CD8-positive, alpha-beta memory T cell (primary cell): ENCODE data around the gene RBM28. TPM values are rescaled to one million over a fixed set of nuclear protein-coding genes. Genes with fewer than 3 reads are reported as not detected.

Source experiments
- CTCF ChIA-PET: fragments of 350-600 bp; sonication (Branson Sonifier 250); formaldehyde crosslinking; loops from one replicate; lab custom pipeline; 2021; ENCODE audit warnings: antibody characterized with exemption; lab: Charles Lee
- POLR2A ChIA-PET: fragments of 350-600 bp; sonication (Branson Sonifier 250); formaldehyde crosslinking; loops from one replicate; lab custom pipeline; 2021; ENCODE audit warnings: antibody characterized with exemption; lab: Charles Lee
- DNase-seq, 5 donors: peaks; one replicate each; pipeline versions ENCODE4 v3.0.0 to v3.0.0-alpha.2; 2020 to 2022; ENCODE audit warnings: mixed read lengths in 1 of 5
- H3K27ac ChIP-seq: one replicate; pipeline ENCODE4 v1.7.0; 2013; ENCODE audit warnings: low read depth, mild to moderate bottlenecking, low read length, moderate library complexity
- H3K27me3 ChIP-seq: 2 replicates; pipeline ENCODE4 v1.7.0; 2013; ENCODE audit warnings: low read length, mild to moderate bottlenecking; ENCODE audit not compliant: insufficient read depth, poor library complexity, severe bottlenecking
- H3K36me3 ChIP-seq: 2 replicates; pipeline ENCODE4 v1.7.0; 2013; ENCODE audit warnings: mild to moderate bottlenecking, low read length, moderate library complexity; ENCODE audit not compliant: insufficient read depth
- H3K4me1 ChIP-seq: 2 replicates; pipeline ENCODE4 v1.7.0; 2013; ENCODE audit warnings: mild to moderate bottlenecking, low read length, moderate library complexity; ENCODE audit not compliant: insufficient read depth
- H3K4me3 ChIP-seq: 2 replicates; pipeline ENCODE4 v1.7.0; 2013; ENCODE audit warnings: mild to moderate bottlenecking, low read length
- H3K9me3 ChIP-seq: 2 replicates; pipeline ENCODE4 v1.7.0; 2013; ENCODE audit warnings: mild to moderate bottlenecking, low read length
- H3K27ac Mint-ChIP-seq, 8 donors: one replicate each; pipeline ENCODE4 v1.8.0; 2020 to 2021; ENCODE audit warnings: mixed read lengths in 8 of 8, mild to moderate bottlenecking in 6 of 8, inconsistent platforms in 3 of 8, moderate library complexity in 3 of 8
- H3K27me3 Mint-ChIP-seq, 2 donors: one replicate each; pipeline ENCODE4 v1.8.0; 2020 to 2021; ENCODE audit warnings: mixed read lengths in 2 of 2, mild to moderate bottlenecking in 1 of 2, moderate library complexity in 1 of 2
- H3K36me3 Mint-ChIP-seq, 3 donors: one replicate each; pipeline ENCODE4 v1.8.0; 2020 to 2021; ENCODE audit warnings: mixed read lengths in 3 of 3, inconsistent platforms in 1 of 3, mild to moderate bottlenecking in 1 of 3
- H3K4me1 Mint-ChIP-seq, 3 donors: one replicate each; pipeline ENCODE4 v1.8.0; 2020 to 2021; ENCODE audit warnings: mixed read lengths in 3 of 3, inconsistent platforms in 1 of 3, mild to moderate bottlenecking in 1 of 3
- H3K4me3 Mint-ChIP-seq, 7 donors: one replicate each; pipeline ENCODE4 v1.8.0; 2020 to 2021; ENCODE audit warnings: mixed read lengths in 7 of 7, mild to moderate bottlenecking in 6 of 7, moderate library complexity in 4 of 7, inconsistent platforms in 2 of 7
- H3K9me3 Mint-ChIP-seq, 5 donors: one replicate each; pipeline ENCODE4 v1.8.0; 2020 to 2022; ENCODE audit warnings: mixed read lengths in 5 of 5, mild to moderate bottlenecking in 3 of 5, moderate library complexity in 2 of 5, inconsistent platforms in 1 of 5
- polyA plus RNA-seq: library from polyadenylated mRNA; unstranded; fragments of 300-500 nt; fragmentation: Illumina TruSeq; gene quantifications from one replicate; pipeline ENCODE4 v1.2.3, GENCODE V29; 2021
- total RNA-seq, 2 experiments: library from RNA; stranded (reverse); gene quantifications; one replicate each; pipeline ENCODE4 v1.2.3, GENCODE V29; 2021

The RBM28 gene
- total RNA-seq, result 10 to 100 TPM; 77.7 to 77.8 TPM
- 10.0 TPM for polyA plus RNA-seq

DNA sequence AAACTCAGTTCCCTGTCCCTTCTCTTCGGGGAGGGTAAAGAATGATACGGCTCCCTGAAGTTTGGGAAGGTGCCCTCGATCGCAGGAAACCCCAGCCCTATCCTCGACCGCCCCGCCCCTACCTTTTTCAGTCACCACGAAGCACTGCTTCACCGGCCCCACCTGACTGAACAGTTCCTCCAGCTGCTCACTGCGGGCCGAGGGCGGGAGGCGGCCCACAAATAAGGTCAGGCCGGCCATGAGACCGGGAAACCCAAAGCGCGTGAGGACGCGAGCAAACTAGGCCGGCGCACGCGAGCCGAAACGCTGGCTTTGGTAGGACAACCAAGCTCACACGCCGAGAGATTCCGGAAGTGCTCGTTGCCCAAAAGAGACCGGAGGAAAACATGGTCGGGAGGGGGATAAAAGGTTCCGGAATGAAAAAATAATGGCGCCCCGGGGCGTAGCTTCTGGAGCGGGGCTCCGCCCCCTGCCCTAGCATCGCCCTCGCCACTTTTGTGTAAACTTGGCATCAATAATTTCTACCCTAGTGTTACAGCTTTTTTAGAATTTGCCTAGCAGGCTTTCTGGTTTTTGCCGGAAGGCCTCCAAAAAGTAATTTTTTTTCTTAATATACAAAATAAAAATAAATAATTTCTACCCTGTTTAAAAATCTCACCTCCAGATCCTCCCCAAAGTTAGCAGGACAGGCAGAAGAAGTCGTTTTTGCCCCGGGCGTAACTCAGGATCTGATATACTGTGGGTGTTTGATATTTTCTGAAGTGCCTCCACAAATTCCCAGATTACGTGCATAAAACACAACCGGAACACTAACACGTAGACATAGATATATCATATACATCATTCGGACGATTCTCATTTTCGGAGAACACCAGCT is at the start of gene RBM28:
Gene RBM28 (minus strand): TSS at position 355 of the 877 bp plus-strand sequence. CDS start 115 bp downstream, at position 240.
- ChIA-PET POLR2A (interaction anchor here (0.6 to 1.4 kb wide), 4 partner anchors 9 to 527 kb away, joined by 3 to 6 read pairs (median 4); partner anchors contain the start of gene HILPDA), CTCF (interaction anchor here (1.0 to 3.9 kb wide), 10 partner anchors 9 to 83 kb away, joined by 3 to 26 read pairs (median 4); no protein-coding TSS in a partner anchor)

DNA sequence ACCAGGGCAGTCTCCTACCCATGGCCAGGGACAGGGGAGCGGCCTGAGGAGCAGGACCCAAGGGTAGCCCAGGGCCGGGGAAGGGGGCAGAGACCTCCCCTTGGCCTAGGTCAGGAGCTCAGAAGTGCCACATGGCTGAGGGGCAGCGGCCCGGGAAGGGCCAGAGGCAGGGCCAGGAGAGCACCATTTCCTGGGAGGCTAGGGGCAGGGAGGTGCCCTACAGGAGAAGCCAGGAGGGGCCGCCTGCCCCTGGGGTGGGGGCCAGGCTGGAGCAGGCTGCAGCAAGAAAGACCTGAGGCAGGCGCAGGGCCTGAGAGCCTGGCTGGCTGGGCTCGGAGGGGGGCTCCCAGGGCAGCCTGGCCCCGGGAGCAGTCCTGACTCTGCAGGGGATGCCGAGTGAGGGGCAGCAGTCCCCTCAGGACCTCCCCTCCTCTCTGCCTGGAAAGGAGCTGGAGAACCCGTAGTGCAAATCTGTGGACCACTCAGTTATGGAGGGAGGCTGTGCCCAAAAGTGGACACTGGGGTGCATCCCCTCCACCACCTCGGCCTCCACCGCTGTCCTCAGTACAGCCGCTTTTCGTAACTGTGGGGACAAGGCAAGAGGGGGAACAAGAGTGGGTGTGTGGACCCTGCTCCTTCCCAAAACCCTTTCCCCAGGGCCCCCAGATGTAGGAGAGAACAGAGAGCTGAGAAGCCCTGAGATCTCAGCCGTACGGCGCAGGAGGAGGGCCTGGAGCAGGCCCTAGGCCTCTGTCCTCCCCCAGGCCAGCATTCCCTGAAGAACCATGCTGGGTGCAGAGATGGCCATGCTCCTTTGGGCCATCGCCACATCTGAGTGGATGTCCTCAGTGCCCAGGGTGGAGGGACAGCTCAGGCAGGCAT is 49.0 kb upstream of the RBM28 start:
- Histone ChIP-seq H3K9me3 (no peaks in the 10 kb centered on the region), H3K27ac (no peak overlapping the region), H3K36me3 (peaks cover 23% of the 10 kb centered on the region), H3K4me1 (no peaks in the 10 kb centered on the region), H3K27me3 (no peaks in the 10 kb centered on the region), H3K4me3 (no peak overlapping the region)
- peaks cover 0 to 2% (median 0%) of the 10 kb centered on the region in 3 donors for H3K4me1 Mint-ChIP-seq
- CTCF ChIA-PET, result interaction anchor here (1.3 to 6.9 kb wide), 2 partner anchors 45 kb away, joined by 3 to 53 read pairs; no protein-coding TSS in a partner anchor
- H3K4me3 Mint-ChIP-seq, result no peak overlapping the region
- H3K36me3 Mint-ChIP-seq, result peaks cover 0 to 55% (median 0%) of the 10 kb centered on the region in 3 donors
- no peaks in the 10 kb centered on the region for H3K9me3 Mint-ChIP-seq
- H3K27me3 Mint-ChIP-seq, result no peaks in the 10 kb centered on the region
- DNase-seq, result no peak
- no peak overlapping the region for H3K27ac Mint-ChIP-seq
- POLR2A ChIA-PET, result no interaction called here

More for the DNA sequence above, at the start of gene RBM28:
- peak; percentile 71 to 90 (median 86) for DNase-seq
- H3K9me3 ChIP-seq, result no peaks in the 10 kb centered on the region
- peaks cover 26% of the 10 kb centered on the region for H3K4me1 ChIP-seq
- peak within 1 kb of the TSS; percentile 81 to 97 (median 96) for H3K27ac Mint-ChIP-seq
- H3K36me3 ChIP-seq, result peaks cover 13% of the 10 kb centered on the region
- peaks cover 0 to 22% (median 4%) of the 10 kb centered on the region in 3 donors for H3K36me3 Mint-ChIP-seq
- H3K27me3 Mint-ChIP-seq, result peaks cover 0 to 8% of the 10 kb centered on the region in 2 donors
- peak within 1 kb of the TSS; percentile 93 to 99 (median 96) for H3K4me3 Mint-ChIP-seq
- H3K4me1 Mint-ChIP-seq, result peaks cover 31 to 43% (median 33%) of the 10 kb centered on the region in 3 donors
- H3K4me3 ChIP-seq, result peak within 1 kb of the TSS; percentile 64
- no peaks in the 10 kb centered on the region for H3K27me3 ChIP-seq
- no peaks in the 10 kb centered on the region for H3K9me3 Mint-ChIP-seq
- H3K27ac ChIP-seq, result peak within 1 kb of the TSS; percentile 76

- Mint-ChIP-seq H3K4me3 (no peak overlapping the region), H3K36me3 (peaks cover 0 to 46% (median 0%) of the 10 kb centered on the region in 3 donors), H3K27me3 (no peaks in the 10 kb centered on the region), H3K27ac (no peak overlapping the region), H3K9me3 (no peaks in the 10 kb centered on the region), H3K4me1 (peaks cover 0 to 4% (median 0%) of the 10 kb centered on the region in 3 donors)
- Histone ChIP-seq H3K27ac (no peak overlapping the region), H3K27me3 (no peaks in the 10 kb centered on the region), H3K9me3 (no peaks in the 10 kb centered on the region), H3K4me3 (no peak overlapping the region), H3K4me1 (no peaks in the 10 kb centered on the region), H3K36me3 (peaks cover 14% of the 10 kb centered on the region)
- no peak for DNase-seq
- ChIA-PET CTCF (interaction anchor here (1.1 to 6.9 kb wide), 3 partner anchors 10 to 44 kb away, joined by 3 to 53 read pairs (median 3); no protein-coding TSS in a partner anchor), POLR2A (no interaction called here)
Measured at GRCh38 chr7:128391805-128392204, 48.1 kb upstream of the RBM28 start.

GRCh38 chr7:128390871-128391565 is 47.3 kb upstream of the RBM28 start:
- no peak overlapping the region for H3K27ac ChIP-seq
- H3K9me3 ChIP-seq, result no peaks in the 10 kb centered on the region
- no peaks in the 10 kb centered on the region for H3K27me3 Mint-ChIP-seq
- DNase-seq, result no peak
- no peak overlapping the region for H3K4me3 ChIP-seq
- POLR2A ChIA-PET, result no interaction called here
- no peak overlapping the region for H3K4me3 Mint-ChIP-seq
- H3K4me1 Mint-ChIP-seq, result peaks cover 0 to 4% (median 0%) of the 10 kb centered on the region in 3 donors
- H3K27ac Mint-ChIP-seq, result peak overlapping the region in 3 of 8 donors; percentile 70 to 77 (median 72)
- no peaks in the 10 kb centered on the region for H3K27me3 ChIP-seq
- CTCF ChIA-PET, result interaction anchor here (1.1 to 6.9 kb wide), 4 partner anchors 10 to 43 kb away, joined by 3 to 53 read pairs (median 3); no protein-coding TSS in a partner anchor
- H3K36me3 Mint-ChIP-seq, result peaks cover 0 to 38% (median 0%) of the 10 kb centered on the region in 3 donors
- no peaks in the 10 kb centered on the region for H3K9me3 Mint-ChIP-seq
- no peaks in the 10 kb centered on the region for H3K4me1 ChIP-seq
- peaks cover 10% of the 10 kb centered on the region for H3K36me3 ChIP-seq

DNA sequence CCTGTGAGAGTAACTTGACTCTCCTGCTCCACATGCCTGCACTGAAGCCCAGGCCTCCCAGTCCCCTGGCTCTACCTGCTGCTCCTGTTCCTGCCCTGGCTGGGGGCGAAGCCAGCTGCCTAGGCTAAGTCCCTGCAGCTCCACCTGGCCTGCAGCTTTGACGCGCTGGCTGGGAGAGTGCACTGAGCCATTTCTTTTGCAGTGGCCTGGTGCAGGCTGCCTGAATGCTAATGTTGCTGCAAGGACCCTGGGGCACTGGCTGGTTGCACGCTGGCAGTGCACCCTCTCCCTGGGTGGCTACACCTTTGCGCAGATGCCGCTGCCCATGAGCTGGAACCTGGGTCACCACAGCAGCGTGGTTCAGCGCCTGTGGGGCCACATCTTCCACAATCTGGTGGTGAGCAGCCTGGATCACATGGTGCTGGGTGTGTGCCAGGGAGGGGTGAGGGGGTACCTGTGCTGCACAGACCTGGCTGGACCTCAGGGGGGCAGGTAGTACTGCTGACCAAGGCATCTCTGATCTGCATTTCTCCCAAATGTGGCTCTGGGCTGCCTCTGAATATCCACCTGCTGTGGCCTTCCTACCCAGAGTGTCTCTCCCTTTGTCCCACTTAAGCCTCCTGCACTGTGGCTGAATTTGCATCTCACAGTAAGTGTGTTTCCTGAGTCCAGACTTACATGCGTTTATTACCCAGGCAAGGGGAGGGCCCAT is 46.1 kb upstream of the RBM28 start:
- Histone ChIP-seq H3K36me3 (peaks cover 4% of the 10 kb centered on the region), H3K27ac (no peak overlapping the region), H3K9me3 (no peaks in the 10 kb centered on the region), H3K27me3 (no peaks in the 10 kb centered on the region), H3K4me1 (no peaks in the 10 kb centered on the region), H3K4me3 (no peak overlapping the region)
- Mint-ChIP-seq H3K4me3 (no peak overlapping the region), H3K27me3 (no peaks in the 10 kb centered on the region), H3K36me3 (peaks cover 0 to 26% (median 0%) of the 10 kb centered on the region in 3 donors), H3K9me3 (no peaks in the 10 kb centered on the region), H3K27ac (no peak overlapping the region), H3K4me1 (peaks cover 0 to 4% (median 0%) of the 10 kb centered on the region in 3 donors)
- ChIA-PET CTCF (interaction anchor here (0.8 to 6.9 kb wide), 8 partner anchors 9 to 681 kb away, joined by 3 to 53 read pairs (median 14); partner anchors contain the start of gene RBM28), POLR2A (no interaction called here)
- DNase-seq, result no peak

DNA sequence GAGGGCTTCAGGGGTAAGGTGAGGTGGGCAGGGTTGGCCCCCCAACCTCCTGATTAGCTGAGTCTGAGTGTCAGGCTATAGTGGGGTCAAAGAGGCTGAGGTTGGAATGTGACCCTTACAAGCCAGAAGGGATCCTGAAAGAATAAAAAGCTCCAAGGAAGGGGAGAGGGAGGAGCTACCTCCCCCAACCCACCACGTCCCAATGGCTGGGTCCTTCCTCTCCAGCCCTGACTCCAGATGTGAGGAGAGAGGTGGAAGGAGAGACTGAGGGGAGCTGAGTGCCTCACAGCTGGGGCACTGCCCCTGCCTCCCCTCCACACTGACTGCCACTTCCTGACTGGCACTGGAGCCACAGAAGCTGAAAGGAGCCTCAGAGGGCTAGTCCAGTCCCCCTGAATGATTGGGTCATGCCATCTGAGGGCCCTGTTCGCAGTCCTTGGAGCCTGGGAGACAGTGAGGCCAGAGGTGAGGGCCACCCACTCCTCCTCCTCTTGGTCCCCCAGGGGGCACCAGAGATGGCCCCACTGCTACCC is 45.4 kb upstream of the RBM28 start:
- ChIA-PET POLR2A (no interaction called here), CTCF (interaction anchor here (0.8 to 6.9 kb wide), 8 partner anchors 10 to 681 kb away, joined by 3 to 53 read pairs (median 14); partner anchors contain the start of gene RBM28)
- H3K36me3 ChIP-seq, result no peaks in the 10 kb centered on the region
- Mint-ChIP-seq H3K27ac (peak overlapping the region in 2 of 8 donors; percentile 21 to 51), H3K36me3 (peaks cover 0 to 20% (median 0%) of the 10 kb centered on the region in 3 donors), H3K4me3 (no peak overlapping the region), H3K27me3 (no peaks in the 10 kb centered on the region), H3K4me1 (peaks cover 0 to 4% (median 0%) of the 10 kb centered on the region in 3 donors), H3K9me3 (no peaks in the 10 kb centered on the region)
- no peaks in the 10 kb centered on the region for H3K27me3 ChIP-seq
- H3K4me3 ChIP-seq, result no peak overlapping the region
- no peaks in the 10 kb centered on the region for H3K9me3 ChIP-seq
- no peak overlapping the region for H3K27ac ChIP-seq
- DNase-seq, result no peak
- H3K4me1 ChIP-seq, result no peaks in the 10 kb centered on the region
